Activated T-helper 2 cell treated with anti-CD3 and anti-CD28 coated beads, Interferon-gamma antibody, Interleukin-2, Interleukin-4, amounts not matched to agents 10 μg/mL and 5 μg/mL and 100 μg/mL, durations not matched to agents 14 hours and 24 hours and 36 hours (primary cell): ENCODE results near the gene MAML3. TPM values are rescaled to one million over a fixed set of nuclear protein-coding genes. Genes with fewer than 3 reads are reported as not detected.

Experiments
- DNase-seq: peaks from one replicate; pipeline ENCODE4 v3.0.0; 2021; ENCODE audit warnings: low spot score
- H3K27ac Mint-ChIP-seq: one replicate; pipeline ENCODE4 v1.8.0; 2021; ENCODE audit warnings: mixed read lengths
- H3K27me3 Mint-ChIP-seq: one replicate; pipeline ENCODE4 v1.8.0; 2021; ENCODE audit warnings: low read depth, mixed read lengths
- H3K36me3 Mint-ChIP-seq: one replicate; pipeline ENCODE4 v1.8.0; 2021; ENCODE audit warnings: low read depth, mixed read lengths
- H3K4me1 Mint-ChIP-seq: one replicate; pipeline ENCODE4 v1.8.0; 2021; ENCODE audit warnings: low read depth, mixed read lengths
- H3K4me3 Mint-ChIP-seq: one replicate; pipeline ENCODE4 v1.8.0; 2021; ENCODE audit warnings: low read depth, mild to moderate bottlenecking, moderate library complexity, mixed read lengths
- H3K9me3 Mint-ChIP-seq: one replicate; pipeline ENCODE4 v1.8.0; 2021; ENCODE audit warnings: mixed read lengths
- intact Hi-C: fragments of 100-400 bp; cut with micrococcal nuclease; formaldehyde crosslinking; loops from one replicate; pipeline ENCODE4 v1.15.1; 2023
- total RNA-seq: library from RNA; stranded (reverse); gene quantifications from 2 replicates; pipeline ENCODE4 v1.2.3, GENCODE V29; 2022

MAML3 gene
- total RNA-seq, 1 donor from 2014 or later: 3.3 TPM

DNA sequence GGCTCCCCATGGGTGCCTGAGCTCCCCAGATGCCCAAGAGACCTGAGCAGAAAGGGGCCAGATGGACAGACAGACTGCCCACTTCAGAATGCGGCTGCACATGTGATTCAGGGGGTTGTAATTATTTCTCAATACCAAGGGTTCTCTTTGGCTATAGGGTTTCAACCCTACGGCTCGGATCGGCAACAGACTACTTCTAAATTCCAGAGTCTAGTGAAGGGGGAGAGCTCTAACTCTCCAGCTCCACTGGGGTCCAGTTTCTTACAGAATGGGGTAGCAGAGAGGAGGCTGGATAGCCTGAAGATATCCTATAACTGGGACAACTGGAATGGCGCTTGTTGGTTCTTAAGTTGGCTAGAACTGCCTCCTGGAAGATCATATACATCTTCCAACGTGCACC is 352.1 kb downstream of the MAML3 start:
- Mint-ChIP-seq H3K9me3 (no peaks in the 10 kb centered on the region), H3K27ac (no peak overlapping the region), H3K27me3 (peaks cover 28% of the 10 kb centered on the region), H3K4me3 (no peak overlapping the region), H3K36me3 (no peaks in the 10 kb centered on the region), H3K4me1 (peaks cover 2% of the 10 kb centered on the region)
- DNase-seq: no peak
- intact Hi-C loops: no loop called here

DNA sequence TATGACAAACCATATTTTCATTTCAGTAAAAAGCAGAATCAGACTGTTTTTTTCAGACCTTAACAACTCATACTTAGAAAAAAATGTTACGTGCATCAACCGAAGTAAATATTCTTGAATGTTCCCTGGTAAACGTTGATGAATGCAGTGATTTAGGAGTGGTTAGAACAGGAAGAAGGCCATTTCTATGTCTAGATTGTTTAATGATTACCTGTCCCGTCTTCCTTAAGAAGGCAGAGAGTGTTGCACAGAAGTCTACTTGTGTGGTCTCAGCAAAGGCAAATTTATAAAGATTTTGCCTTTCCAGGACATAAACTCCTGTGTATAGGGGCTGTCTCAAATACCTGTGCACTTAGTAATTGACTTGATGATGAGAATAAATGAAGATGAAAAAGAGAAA is 353.9 kb downstream of the MAML3 start:
- no peaks in the 10 kb centered on the region for H3K36me3 Mint-ChIP-seq
- H3K4me3 Mint-ChIP-seq: no peak overlapping the region
- H3K27ac Mint-ChIP-seq: no peak overlapping the region
- peaks cover 36% of the 10 kb centered on the region for H3K27me3 Mint-ChIP-seq
- no peaks in the 10 kb centered on the region for H3K9me3 Mint-ChIP-seq
- intact Hi-C loops: no loop called here
- peaks cover 2% of the 10 kb centered on the region for H3K4me1 Mint-ChIP-seq
- DNase-seq: no peak

DNA sequence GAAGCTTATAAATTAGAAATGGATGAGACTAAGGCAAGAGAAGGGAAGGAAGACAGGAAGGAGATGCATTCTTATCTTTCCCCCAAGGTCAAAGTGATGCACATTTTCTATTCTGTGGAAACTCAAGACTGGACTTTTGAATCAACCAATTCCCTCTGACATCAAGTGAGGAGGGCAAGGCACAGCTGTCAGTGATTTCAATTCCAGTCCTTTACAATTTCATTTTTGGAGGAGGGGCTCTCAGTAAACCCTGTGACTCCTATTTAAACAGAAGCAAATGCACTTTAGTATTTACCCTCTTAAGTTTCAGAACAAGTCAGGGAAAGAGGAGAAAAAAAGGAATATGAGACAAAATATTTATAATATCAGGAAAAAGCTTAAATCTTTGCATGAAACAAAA is 354.4 kb downstream of the MAML3 start:
- intact Hi-C loops: no loop called here
- Mint-ChIP-seq H3K4me1 (peaks cover 2% of the 10 kb centered on the region), H3K27ac (no peak overlapping the region), H3K9me3 (no peaks in the 10 kb centered on the region), H3K4me3 (no peak overlapping the region), H3K36me3 (no peaks in the 10 kb centered on the region), H3K27me3 (peaks cover 36% of the 10 kb centered on the region)
- DNase-seq: no peak

DNA sequence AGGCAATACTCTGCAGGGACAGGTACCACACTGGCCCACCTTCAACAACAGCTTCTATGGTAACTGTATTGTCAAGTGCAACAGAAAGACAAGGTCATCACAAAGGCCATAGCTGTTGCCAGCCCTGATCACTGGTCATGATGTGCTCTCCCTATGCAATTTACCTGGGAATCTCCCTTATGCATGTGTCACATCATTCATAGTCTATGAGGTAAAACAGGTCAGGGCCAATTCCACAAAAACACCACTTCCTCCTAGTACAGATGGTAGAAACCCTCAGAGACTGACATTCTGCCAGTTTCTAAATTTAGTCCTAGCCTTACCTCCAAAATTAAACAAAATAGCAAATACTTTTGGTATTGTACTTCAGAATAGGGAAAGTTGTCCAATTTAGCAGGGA is 355.5 kb downstream of the MAML3 start:
- intact Hi-C loops: no loop called here

DNA sequence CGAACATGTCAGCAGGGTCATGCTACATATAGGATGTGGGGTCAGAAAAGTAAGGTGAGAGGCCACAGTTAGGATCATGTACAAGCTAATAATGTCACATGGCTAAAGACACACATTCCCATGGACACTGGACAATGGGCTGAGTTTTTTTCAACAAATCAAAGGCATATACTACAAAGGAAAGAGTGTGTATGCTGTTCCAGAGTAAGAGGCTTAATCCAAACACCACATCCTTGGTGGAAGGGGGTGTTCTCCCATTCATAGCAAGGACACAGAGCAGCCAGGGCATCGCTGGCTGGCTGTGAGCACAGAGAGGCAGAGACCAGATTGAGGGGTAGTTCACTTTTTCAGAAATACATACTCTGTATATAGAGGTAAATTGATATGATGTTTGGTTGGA is 356.7 kb downstream of the MAML3 start:
- peaks cover 38% of the 10 kb centered on the region for H3K27me3 Mint-ChIP-seq
- no peak overlapping the region for H3K27ac Mint-ChIP-seq
- H3K9me3 Mint-ChIP-seq: no peaks in the 10 kb centered on the region
- intact Hi-C loops: no loop called here
- DNase-seq: no peak
- no peaks in the 10 kb centered on the region for H3K36me3 Mint-ChIP-seq
- no peaks in the 10 kb centered on the region for H3K4me1 Mint-ChIP-seq
- no peak overlapping the region for H3K4me3 Mint-ChIP-seq

More for the DNA sequence above, 355.5 kb downstream of the MAML3 start:
- Mint-ChIP-seq H3K4me3 (no peak overlapping the region), H3K27ac (no peak overlapping the region), H3K9me3 (no peaks in the 10 kb centered on the region), H3K36me3 (no peaks in the 10 kb centered on the region), H3K4me1 (peaks cover 2% of the 10 kb centered on the region), H3K27me3 (peaks cover 40% of the 10 kb centered on the region)
- no peak for DNase-seq

DNA sequence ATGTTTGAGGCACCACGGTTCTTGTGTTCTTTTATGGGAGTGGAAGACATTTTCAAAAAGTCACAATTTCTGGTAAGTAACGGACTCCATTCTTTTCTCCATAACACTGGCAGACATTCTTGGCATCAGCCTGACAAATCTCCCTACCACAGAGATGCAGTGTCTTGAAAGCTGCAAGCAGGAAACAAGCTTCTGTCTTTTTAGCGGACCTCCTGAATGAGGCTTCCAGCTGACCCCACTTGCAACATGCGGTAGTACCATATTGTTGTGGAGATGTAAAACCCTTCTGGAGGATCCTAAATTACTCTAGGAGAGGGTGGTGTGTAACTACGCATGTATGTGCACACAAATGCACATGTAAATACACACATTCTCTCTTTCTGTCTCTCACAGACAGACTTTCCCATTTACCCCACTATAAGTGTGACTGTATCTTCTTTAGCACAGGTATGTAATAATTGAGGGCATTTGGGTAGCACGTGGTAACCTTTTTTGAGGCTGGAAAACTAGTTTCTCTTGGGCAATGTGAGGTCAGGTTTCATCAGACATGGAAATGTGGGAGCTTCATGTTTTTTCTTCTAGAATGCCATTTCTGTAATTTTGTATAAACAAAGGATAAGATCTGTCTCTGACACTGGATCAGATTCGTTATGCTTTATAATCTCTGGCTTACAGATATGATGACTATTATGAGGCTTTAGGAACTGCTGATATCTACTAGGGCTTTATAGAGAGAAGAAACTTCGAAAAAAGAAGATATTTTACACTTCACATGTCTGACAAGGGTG is 358.3 kb downstream of the MAML3 start:
- H3K4me1 Mint-ChIP-seq: no peaks in the 10 kb centered on the region
- no peaks in the 10 kb centered on the region for H3K36me3 Mint-ChIP-seq
- no peak overlapping the region for H3K27ac Mint-ChIP-seq
- intact Hi-C loops: no loop called here
- peaks cover 36% of the 10 kb centered on the region for H3K27me3 Mint-ChIP-seq
- no peak overlapping the region for H3K4me3 Mint-ChIP-seq
- DNase-seq: no peak
- H3K9me3 Mint-ChIP-seq: no peaks in the 10 kb centered on the region

DNA sequence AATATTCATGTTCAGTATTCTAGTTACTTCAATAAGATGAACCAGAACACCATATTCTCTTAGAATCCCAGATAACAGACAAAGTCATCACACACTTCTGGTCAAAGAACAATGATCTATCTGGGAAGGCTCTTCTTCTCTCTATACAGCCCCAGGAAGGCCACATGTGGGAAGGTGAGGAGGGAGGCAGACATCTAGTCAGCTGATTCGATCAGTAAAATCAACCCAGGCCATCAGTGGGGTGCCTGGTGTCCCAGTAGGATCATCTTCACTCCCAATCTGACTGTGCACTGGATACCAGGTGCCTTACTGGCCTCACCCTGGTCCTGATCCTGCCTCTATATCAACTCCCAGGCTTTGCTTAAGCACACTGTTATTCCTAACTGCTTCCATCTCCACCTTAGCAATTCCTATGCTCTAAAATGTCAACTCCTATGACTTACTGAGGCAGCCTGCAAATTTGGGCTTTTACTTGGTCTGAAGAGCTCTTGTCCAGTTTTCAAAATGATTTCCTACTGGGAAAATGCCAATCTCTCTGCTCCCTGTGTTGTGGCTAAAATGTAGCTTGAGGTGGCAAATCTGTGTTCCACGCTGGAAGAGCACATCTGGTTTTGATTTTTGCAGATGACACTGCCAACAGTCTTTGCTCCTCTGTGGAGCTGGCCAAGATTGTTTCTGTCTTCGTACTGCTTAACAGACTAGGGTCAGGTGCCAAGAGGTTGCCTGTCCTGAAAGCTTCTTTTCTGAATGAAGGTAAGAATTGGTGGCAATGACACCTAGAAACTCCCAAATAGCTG is 359.6 kb downstream of the MAML3 start:
- no peak for DNase-seq
- no peak overlapping the region for H3K4me3 Mint-ChIP-seq
- no peaks in the 10 kb centered on the region for H3K9me3 Mint-ChIP-seq
- intact Hi-C loops: no loop called here
- no peak overlapping the region for H3K27ac Mint-ChIP-seq
- H3K27me3 Mint-ChIP-seq: peaks cover 31% of the 10 kb centered on the region
- H3K4me1 Mint-ChIP-seq: no peaks in the 10 kb centered on the region
- H3K36me3 Mint-ChIP-seq: no peaks in the 10 kb centered on the region

DNA sequence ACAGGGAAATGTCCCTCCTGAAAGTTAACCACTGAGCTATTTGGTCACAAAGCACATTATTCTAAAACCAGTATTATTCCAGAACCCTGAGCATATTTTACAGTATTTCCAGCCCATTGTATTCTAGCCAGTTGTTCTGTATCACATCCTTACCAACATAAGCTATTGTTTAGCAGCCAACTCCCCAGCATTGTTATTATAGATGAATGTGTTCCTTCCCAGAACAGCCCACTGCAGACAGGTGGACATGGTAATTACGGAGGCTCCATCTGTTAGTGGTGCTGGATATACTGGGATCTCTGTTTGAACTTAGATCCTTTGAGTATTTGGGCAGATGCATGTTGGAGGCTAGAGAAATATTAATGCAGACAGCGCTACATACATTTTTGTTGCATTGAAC is 362.3 kb downstream of the MAML3 start:
- H3K4me3 Mint-ChIP-seq: no peak overlapping the region
- H3K27ac Mint-ChIP-seq: no peak overlapping the region
- intact Hi-C loops: no loop called here
- no peak for DNase-seq
- no peaks in the 10 kb centered on the region for H3K9me3 Mint-ChIP-seq
- peaks cover 7% of the 10 kb centered on the region for H3K4me1 Mint-ChIP-seq
- H3K36me3 Mint-ChIP-seq: no peaks in the 10 kb centered on the region
- peaks cover 34% of the 10 kb centered on the region for H3K27me3 Mint-ChIP-seq

DNA sequence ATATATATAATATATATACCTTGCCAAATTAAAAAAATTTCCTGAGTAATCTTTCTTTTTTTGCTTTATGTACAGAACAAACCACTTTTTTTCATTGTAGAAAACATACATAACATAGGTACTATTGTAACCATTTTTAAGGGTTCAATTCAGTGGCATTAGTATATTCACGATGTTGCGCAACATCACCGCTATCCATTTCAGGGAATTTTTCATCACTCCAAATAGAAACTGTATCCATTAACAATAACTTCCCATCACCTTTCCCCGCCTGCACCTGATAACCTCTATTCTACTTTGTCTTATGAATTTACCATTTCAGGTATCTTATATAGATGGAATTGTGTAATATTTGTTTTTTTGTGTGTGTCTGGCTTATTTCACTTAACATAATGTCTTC is 363.7 kb downstream of the MAML3 start:
- Mint-ChIP-seq H3K27ac (no peak overlapping the region), H3K4me1 (peaks cover 7% of the 10 kb centered on the region), H3K9me3 (no peaks in the 10 kb centered on the region), H3K4me3 (no peak overlapping the region), H3K36me3 (no peaks in the 10 kb centered on the region), H3K27me3 (peaks cover 26% of the 10 kb centered on the region)
- intact Hi-C loops: no loop called here
- no peak for DNase-seq

DNA sequence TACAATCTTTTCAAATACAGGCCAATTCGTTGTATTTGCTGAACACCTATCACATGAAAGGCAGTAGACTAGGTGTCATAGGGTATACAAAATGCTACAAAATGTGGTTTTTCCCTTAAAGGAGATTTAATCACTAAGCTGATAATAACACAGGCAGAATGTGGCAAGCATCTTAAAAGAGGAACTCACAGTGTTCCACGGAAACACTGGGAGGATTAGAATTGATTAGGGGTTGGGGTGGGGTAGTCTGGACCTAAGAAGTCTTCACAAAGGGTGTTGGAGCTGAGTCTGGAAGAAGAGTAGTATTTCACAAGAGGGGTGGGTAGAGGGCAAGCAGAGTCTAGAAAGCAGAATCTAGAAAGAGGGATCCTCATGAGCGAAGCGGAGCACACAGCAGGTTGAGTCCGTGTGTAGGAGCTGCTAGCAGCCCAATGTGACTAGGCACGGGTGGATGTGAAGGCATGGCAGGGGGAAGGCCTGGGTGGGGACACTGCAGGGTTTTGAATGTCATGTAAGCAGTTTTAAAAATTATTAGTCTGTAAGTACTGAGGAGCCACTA is 364.8 kb downstream of the MAML3 start:
- H3K27ac Mint-ChIP-seq: no peak overlapping the region
- H3K9me3 Mint-ChIP-seq: no peaks in the 10 kb centered on the region
- peaks cover 21% of the 10 kb centered on the region for H3K27me3 Mint-ChIP-seq
- peaks cover 7% of the 10 kb centered on the region for H3K4me1 Mint-ChIP-seq
- no peak overlapping the region for H3K4me3 Mint-ChIP-seq
- intact Hi-C loops: no loop called here
- no peaks in the 10 kb centered on the region for H3K36me3 Mint-ChIP-seq
- no peak for DNase-seq

DNA sequence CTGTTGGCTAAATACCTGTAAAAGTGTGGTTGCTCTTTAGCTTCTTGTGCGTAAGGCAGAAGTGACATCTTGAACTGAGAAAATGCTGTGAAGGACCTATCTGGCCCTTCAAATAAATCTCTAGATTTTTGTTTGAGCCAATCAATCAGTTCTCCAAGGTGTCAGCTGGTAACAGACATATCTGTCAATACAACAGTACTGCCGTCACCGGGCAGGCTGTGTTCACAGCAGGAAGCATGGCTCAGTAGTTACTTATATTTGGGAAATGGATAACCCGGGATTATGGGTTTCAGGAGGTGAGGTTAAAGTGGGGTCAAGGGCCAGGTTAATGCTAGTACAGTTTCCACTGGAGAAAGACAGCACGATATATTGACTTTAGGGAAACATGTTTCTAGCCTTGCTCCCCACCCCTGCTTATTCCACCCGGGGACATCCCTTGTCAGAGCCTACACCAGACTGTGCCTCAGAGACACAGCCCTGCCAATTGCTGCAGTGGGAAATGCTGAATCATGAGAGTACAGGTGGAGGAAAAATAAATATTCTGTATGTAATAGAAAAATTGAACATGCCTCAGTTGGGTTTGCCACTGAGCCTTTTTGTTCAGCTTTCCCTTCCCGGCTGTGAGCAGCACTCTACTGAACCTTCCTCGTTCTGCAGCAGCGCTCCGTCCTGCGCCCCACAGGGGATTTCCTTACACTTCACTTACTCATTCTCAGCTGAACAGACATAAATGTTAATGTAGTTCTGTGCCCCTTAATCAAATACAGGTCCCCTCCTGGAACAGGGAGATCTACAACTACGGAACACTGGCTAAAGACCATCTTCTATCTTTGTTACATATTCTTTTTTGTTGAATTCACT is 367.3 kb downstream of the MAML3 start:
- H3K27ac Mint-ChIP-seq: no peak overlapping the region
- no peaks in the 10 kb centered on the region for H3K36me3 Mint-ChIP-seq
- peaks cover 7% of the 10 kb centered on the region for H3K4me1 Mint-ChIP-seq
- no peak for DNase-seq
- no peak overlapping the region for H3K4me3 Mint-ChIP-seq
- no peaks in the 10 kb centered on the region for H3K9me3 Mint-ChIP-seq
- H3K27me3 Mint-ChIP-seq: peaks cover 20% of the 10 kb centered on the region
- intact Hi-C loops: no loop called here

DNA sequence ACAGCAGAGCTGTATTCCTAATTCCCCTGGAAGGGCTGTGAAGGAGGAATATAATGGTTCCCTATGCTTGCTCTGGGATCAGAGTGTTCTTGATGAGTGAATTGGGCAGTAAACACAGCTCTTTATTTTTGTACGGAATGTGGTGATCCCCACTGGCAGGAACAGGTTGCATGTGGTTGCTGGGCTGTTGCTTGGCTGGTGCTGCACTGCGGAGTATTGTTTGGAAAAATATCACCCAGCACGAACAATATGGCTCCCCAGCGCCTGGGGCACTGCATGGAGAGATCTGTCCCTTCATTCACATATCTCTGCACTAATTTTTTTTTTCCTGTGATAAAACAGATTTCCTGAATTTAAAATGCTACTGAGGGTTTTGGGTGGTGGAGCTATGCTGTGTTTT is 368.6 kb downstream of the MAML3 start:
- DNase-seq: no peak
- Mint-ChIP-seq H3K27ac (no peak overlapping the region), H3K36me3 (no peaks in the 10 kb centered on the region), H3K9me3 (no peaks in the 10 kb centered on the region), H3K4me1 (peaks cover 7% of the 10 kb centered on the region), H3K27me3 (peaks cover 19% of the 10 kb centered on the region), H3K4me3 (no peak overlapping the region)
- intact Hi-C loops: no loop called here
